Cardiac septum (tissue), 1 donor: ENCODE data around the gene DPT. TPM values are rescaled to one million over a fixed set of nuclear protein-coding genes. Genes with fewer than 3 reads are reported as not detected.

Experiments
- DNase-seq: peaks from one replicate; pipeline ENCODE4 v3.0.0-alpha.2; 2020; ENCODE audit warnings: low spot score
- intact Hi-C: fragments of 100-400 bp; cut with DNase I; formaldehyde crosslinking; loops from one replicate; pipeline ENCODE4 v1.14.0; 2022
- total RNA-seq: library from RNA; stranded (reverse); fragmentation: NEBNext Ultra II Directional; extraction: Animal tissue kit (Norgen Biotek cat#: 25700); gene quantifications from one replicate; pipeline ENCODE4 v1.2.1, GENCODE V29; 2021
- donor health status: DM: no; HTN: no; CAD: no.

Gene DPT
- total RNA-seq, 1 donor from 2014 or later = 32.1 TPM

GRCh38 chr1:168687816-168688215 is 41.2 kb downstream of the DPT start:
- intact Hi-C loops = no loop called here
- DNase-seq = no peak

- intact Hi-C loops = no loop called here
- DNase-seq = no peak
Observed at GRCh38 chr1:168686666-168687065, 42.3 kb downstream of the DPT start.

GRCh38 chr1:168683871-168684270 is 45.1 kb downstream of the DPT start:
- intact Hi-C loops = no loop called here
- DNase-seq = no peak

- intact Hi-C loops = no loop called here
Observed at GRCh38 chr1:168676861-168677260, 52.1 kb downstream of the DPT start.

GRCh38 chr1:168676029-168676812 is 52.8 kb downstream of the DPT start:
- intact Hi-C loops = no loop called here
- DNase-seq = no peak

More at GRCh38 chr1:168676861-168677260, 52.1 kb downstream of the DPT start:
- no peak for DNase-seq

- no peak for DNase-seq
- intact Hi-C loops = no loop called here
Observed at GRCh38 chr1:168673974-168674683, 54.9 kb downstream of the DPT start.

GRCh38 chr1:168672278-168672677 is 56.7 kb downstream of the DPT start:
- intact Hi-C loops = no loop called here

GRCh38 chr1:168671782-168672181 is 57.2 kb downstream of the DPT start:
- DNase-seq = no peak
- intact Hi-C loops = no loop called here

More at GRCh38 chr1:168672278-168672677, 56.7 kb downstream of the DPT start:
- DNase-seq = no peak

- no peak for DNase-seq
- intact Hi-C loops = no loop called here
Observed at GRCh38 chr1:168665975-168666374, 63.0 kb downstream of the DPT start.

GRCh38 chr1:168664069-168664834 is 64.8 kb downstream of the DPT start:
- intact Hi-C loops = no loop called here
- DNase-seq = no peak

- intact Hi-C loops = no loop called here
- no peak for DNase-seq
Observed at GRCh38 chr1:168656485-168656884, 72.5 kb downstream of the DPT start.

- intact Hi-C loops = no loop called here
- no peak for DNase-seq
Observed at GRCh38 chr1:168654198-168654915, 74.6 kb downstream of the DPT start.

GRCh38 chr1:168653567-168653966 is 75.4 kb downstream of the DPT start:
- DNase-seq = no peak
- intact Hi-C loops = no loop called here

- intact Hi-C loops = no loop called here
Observed at GRCh38 chr1:168645721-168646120, 83.3 kb downstream of the DPT start.

More at GRCh38 chr1:168645721-168646120, 83.3 kb downstream of the DPT start:
- DNase-seq = no peak

Other genes starting within 250 kb of the DPT start
- gene XCL2, start 185.2 kb downstream of the DPT start, total RNA-seq = not detected
- 0.16 TPM for gene XCL1, start 152.6 kb downstream of the DPT start, total RNA-seq